Suprapubic skin (tissue), 4 donors: Measurements from ENCODE around the gene GLIS2. TPM values are rescaled to one million over a fixed set of nuclear protein-coding genes. Genes with fewer than 3 reads are reported as not detected.

Experiments
- DNase-seq, 2 donors: peaks; one replicate each; pipeline ENCODE4 v3.0.0-alpha.2; 2019; ENCODE audit warnings: low spot score in 2 of 2
- H3K27ac ChIP-seq: fragments of 200-600 bp; sonication (generic); one replicate; pipeline ENCODE4 v1.5.1; 2019
- H3K27me3 ChIP-seq: fragments of 200-600 bp; sonication (generic); one replicate; pipeline ENCODE4 v1.5.1; 2019
- H3K36me3 ChIP-seq: fragments of 200-600 bp; sonication (generic); one replicate; pipeline ENCODE4 v1.5.1; 2019
- H3K4me1 ChIP-seq: fragments of 200-600 bp; sonication (generic); one replicate; pipeline ENCODE4 v1.5.1; 2019
- H3K4me3 ChIP-seq: fragments of 200-600 bp; sonication (generic); one replicate; pipeline ENCODE4 v1.5.1; 2019; ENCODE audit warnings: mild to moderate bottlenecking
- H3K9me3 ChIP-seq: fragments of 200-600 bp; sonication (generic); one replicate; pipeline ENCODE4 v1.5.1; 2019
- EP300 ChIP-seq: sonication (generic); formaldehyde crosslinking; IDR thresholded peaks from one replicate; pipeline ENCODE4 v1.6.1; 2017; ENCODE audit warnings: antibody characterized with exemption
- POLR2A ChIP-seq, 2 donors: fragments of 450-650 bp; IDR thresholded peaks; one replicate each; pipeline ENCODE4 v1.6.1; 2017; ENCODE audit warnings: antibody characterized with exemption in 2 of 2, mild to moderate bottlenecking in 2 of 2, moderate library complexity in 2 of 2
- POLR2AphosphoS5 ChIP-seq, 3 donors: sonication (generic); formaldehyde crosslinking; IDR thresholded peaks; one replicate each; pipeline ENCODE4 v1.6.1; 2017; ENCODE audit warnings: antibody characterized with exemption in 3 of 3
- WGBS: methylation state at CpG from one replicate; pipeline ENCODE4 v1.1.5; 2018; 5-methylcytosine and 5-hydroxymethylcytosine counted together
- total RNA-seq, 4 donors: library from RNA; depleted of rRNA; stranded (reverse); fragments of >200 nt; gene quantifications; one replicate each; pipeline ENCODE4 v1.1.0, GENCODE V29; 2016
- TF ChIP-seq, protein P1 (sequence below), 2 donors: fragments of 200-600 bp in 1 of 2; fragments of 450-650 bp in 1 of 2; sonication (generic) in 1 of 2; IDR thresholded peaks; one replicate each; pipeline ENCODE4 v1.5.1; 2016 to 2019; ENCODE audit warnings: antibody characterized with exemption in 2 of 2, mild to moderate bottlenecking in 1 of 2, moderate library complexity in 1 of 2

Gene GLIS2
- total RNA-seq, 4 donors from 2014 or later: 1.1 to 3.1 (median 2.3) TPM

DNA sequence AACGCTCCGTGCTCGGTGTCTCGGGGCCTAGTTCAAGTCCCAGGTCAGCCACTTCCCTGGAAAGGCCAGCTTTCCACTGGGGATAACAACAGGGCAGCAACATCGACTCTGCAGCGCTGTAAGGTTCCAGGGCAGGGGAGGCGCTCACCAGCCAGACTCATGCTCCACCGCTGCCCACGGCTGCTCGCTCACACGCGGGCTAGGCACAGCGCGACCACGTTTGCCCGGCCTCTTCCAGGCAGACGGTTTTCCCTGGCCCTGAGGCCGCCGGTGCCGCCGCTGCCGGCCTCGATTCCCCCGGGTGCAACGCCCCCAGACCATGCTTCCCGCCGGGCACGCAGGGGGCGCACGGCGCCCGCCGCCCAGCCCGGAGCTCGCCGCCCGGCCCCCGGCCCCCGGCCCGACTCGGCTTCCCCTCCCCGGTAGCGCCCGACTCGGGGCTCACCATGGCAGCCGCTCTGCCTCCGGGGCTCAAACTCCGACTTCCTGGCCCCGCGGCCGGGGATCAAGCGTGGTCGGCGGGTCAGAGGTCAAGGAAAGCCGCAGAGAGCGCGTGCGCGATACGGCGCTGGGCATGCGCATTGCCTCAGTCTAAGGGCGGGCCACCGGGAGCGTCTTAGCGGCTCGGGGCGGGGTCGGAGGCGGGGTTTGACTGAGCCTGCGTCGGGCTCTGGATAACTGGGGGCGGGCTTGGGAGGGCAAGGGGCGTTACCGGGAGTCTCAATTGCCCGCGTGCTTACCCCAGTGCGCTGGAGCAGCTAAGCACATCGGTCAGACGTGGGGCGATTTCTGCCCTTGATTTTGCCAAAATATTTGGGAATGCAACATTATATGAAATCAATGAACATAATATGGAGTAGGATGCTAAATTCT lies 35.2 kb downstream of the GLIS2 start, which contains the start of gene PAM16:
TSS of gene PAM16 (minus strand) at position 535 of the 873 bp plus-strand sequence. CDS start at position 448, 87 bp downstream.
- peak; percentile 97 to 98 for DNase-seq
- 0% methylated on average over 9 of the region's 81 CpGs for WGBS
- H3K36me3 ChIP-seq: peaks cover 8% of the 10 kb centered on the region
- peak within 1 kb of the TSS; percentile 89 for H3K27ac ChIP-seq
- H3K4me1 ChIP-seq: peaks cover 42% of the 10 kb centered on the region
- H3K9me3 ChIP-seq: no peaks in the 10 kb centered on the region
- peak within 1 kb of the TSS; percentile 98 for H3K4me3 ChIP-seq
- no peaks in the 10 kb centered on the region for H3K27me3 ChIP-seq
- TF ChIP-seq EP300 (no peak), POLR2A (IDR thresholded peaks at IDR 0.05) (peak in 1 of 2 donors; percentile 37), POLR2AphosphoS5 (IDR thresholded peaks at IDR 0.05) (no peak)
- TF ChIP-seq, protein P1, sequence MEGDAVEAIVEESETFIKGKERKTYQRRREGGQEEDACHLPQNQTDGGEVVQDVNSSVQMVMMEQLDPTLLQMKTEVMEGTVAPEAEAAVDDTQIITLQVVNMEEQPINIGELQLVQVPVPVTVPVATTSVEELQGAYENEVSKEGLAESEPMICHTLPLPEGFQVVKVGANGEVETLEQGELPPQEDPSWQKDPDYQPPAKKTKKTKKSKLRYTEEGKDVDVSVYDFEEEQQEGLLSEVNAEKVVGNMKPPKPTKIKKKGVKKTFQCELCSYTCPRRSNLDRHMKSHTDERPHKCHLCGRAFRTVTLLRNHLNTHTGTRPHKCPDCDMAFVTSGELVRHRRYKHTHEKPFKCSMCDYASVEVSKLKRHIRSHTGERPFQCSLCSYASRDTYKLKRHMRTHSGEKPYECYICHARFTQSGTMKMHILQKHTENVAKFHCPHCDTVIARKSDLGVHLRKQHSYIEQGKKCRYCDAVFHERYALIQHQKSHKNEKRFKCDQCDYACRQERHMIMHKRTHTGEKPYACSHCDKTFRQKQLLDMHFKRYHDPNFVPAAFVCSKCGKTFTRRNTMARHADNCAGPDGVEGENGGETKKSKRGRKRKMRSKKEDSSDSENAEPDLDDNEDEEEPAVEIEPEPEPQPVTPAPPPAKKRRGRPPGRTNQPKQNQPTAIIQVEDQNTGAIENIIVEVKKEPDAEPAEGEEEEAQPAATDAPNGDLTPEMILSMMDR (IDR thresholded peaks at IDR 0.05): no peak

DNA sequence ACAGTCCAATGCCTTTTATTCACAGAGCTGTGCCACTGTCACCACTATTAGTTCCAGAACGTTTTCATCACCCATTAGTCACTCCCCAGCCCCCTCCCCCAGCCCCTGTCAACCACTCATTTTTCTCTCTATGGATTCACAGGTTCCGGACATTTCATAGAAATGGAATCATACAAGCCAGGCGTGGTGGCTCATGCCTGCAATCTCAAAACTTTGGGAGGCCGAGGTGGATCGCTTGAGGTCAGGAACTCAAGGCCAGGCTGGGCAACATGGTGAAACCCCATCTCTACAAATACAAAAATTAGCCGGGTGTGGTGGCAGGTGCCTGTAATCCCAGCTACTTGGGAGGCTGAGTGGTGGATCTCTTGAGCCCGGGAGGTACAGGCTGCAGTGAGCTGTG lies 36.0 kb downstream of the GLIS2 start:
- 80% methylated on average over 7 of the region's 7 CpGs for WGBS
- no peak overlapping the region for H3K4me3 ChIP-seq
- no peak overlapping the region for H3K27ac ChIP-seq
- DNase-seq: peak in 1 of 2 donors; percentile 54
- H3K4me1 ChIP-seq: peaks cover 36% of the 10 kb centered on the region
- no peak for TF ChIP-seq POLR2A (IDR thresholded peaks at IDR 0.05)
- TF ChIP-seq EP300: no peak
- no peak for TF ChIP-seq POLR2AphosphoS5 (IDR thresholded peaks at IDR 0.05)
- TF ChIP-seq, protein P1 (IDR thresholded peaks at IDR 0.05): no peak
- no peaks in the 10 kb centered on the region for H3K9me3 ChIP-seq
- no peaks in the 10 kb centered on the region for H3K27me3 ChIP-seq
- peaks cover 10% of the 10 kb centered on the region for H3K36me3 ChIP-seq

DNA sequence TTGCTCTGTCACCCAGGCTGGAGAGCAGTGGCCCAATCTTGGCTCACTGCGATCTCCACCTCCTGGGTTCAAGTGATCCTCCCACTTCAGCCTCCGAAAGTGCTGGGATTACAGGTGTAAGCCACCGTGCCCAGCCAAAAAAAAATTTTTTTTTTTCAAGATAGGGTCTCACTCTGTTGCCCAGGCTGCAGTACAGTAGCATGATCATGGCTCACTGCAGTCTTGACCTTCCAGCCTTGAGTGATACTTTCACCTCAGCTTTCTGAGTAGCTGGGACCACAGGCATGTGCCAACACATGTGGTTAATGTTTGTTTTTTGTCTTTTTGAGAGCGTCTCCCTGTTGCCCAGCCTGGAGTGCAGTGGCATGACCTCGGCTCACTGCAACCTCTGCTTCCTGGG lies 37.0 kb downstream of the GLIS2 start:
- H3K27ac ChIP-seq: no peak overlapping the region
- TF ChIP-seq, protein P1 (IDR thresholded peaks at IDR 0.05): no peak
- no peak for TF ChIP-seq POLR2AphosphoS5 (IDR thresholded peaks at IDR 0.05)
- TF ChIP-seq POLR2A (IDR thresholded peaks at IDR 0.05): no peak
- no peak for TF ChIP-seq EP300
- 92% methylated on average over 5 of the region's 5 CpGs for WGBS
- no peak overlapping the region for H3K4me3 ChIP-seq
- H3K4me1 ChIP-seq: peaks cover 29% of the 10 kb centered on the region
- H3K27me3 ChIP-seq: no peaks in the 10 kb centered on the region
- peaks cover 19% of the 10 kb centered on the region for H3K36me3 ChIP-seq
- no peak for DNase-seq
- no peaks in the 10 kb centered on the region for H3K9me3 ChIP-seq

GRCh38 chr16:4353675-4354074 lies 37.8 kb downstream of the GLIS2 start:
- TF ChIP-seq POLR2AphosphoS5 (IDR thresholded peaks at IDR 0.05) (no peak), EP300 (no peak), POLR2A (IDR thresholded peaks at IDR 0.05) (no peak)
- TF ChIP-seq, protein P1 (IDR thresholded peaks at IDR 0.05): no peak
- H3K27ac ChIP-seq: no peak overlapping the region
- no peak for DNase-seq
- no peaks in the 10 kb centered on the region for H3K27me3 ChIP-seq
- H3K9me3 ChIP-seq: no peaks in the 10 kb centered on the region
- no peak overlapping the region for H3K4me3 ChIP-seq
- 86% methylated on average over 4 of the region's 4 CpGs for WGBS
- peaks cover 27% of the 10 kb centered on the region for H3K36me3 ChIP-seq
- H3K4me1 ChIP-seq: peaks cover 20% of the 10 kb centered on the region
